HCT116 (cell line): Measurements from ENCODE around the gene RNF180. TPM values are rescaled to one million over a fixed set of nuclear protein-coding genes. Genes with fewer than 3 reads are reported as not detected.

Experiments used
- ATAC-seq: fragments of 200-7000 bp; cut with Tn5 transposase; 2 replicates; pipeline ENCODE4 v1.9.1; 2020; ENCODE audit warnings: mild to moderate bottlenecking, moderate library complexity
- BruUV-seq: library from RNA; stranded (reverse); fragments of 400-500 nt; replicated peaks from 2 replicates; lab custom pipeline; 2021; lab: Mats Ljungman, UMichigan
- CTCF ChIA-PET: fragments of 300-600 bp; sonication (Branson Sonifier 250); formaldehyde crosslinking; loops from one replicate; lab custom pipeline; 2021; ENCODE audit warnings: antibody characterized with exemption; lab: Charles Lee
- POLR2A ChIA-PET: fragments of 300-600, 350-600 bp; sonication (Branson Sonifier 250); formaldehyde crosslinking; loops from one replicate; lab custom pipeline; 2021; ENCODE audit warnings: antibody characterized with exemption; lab: Charles Lee
- RAD21 ChIA-PET, 2 experiments: fragments of 300-600 bp; sonication (Branson Sonifier 250); formaldehyde crosslinking; loops; one replicate each; lab custom pipeline; 2023; ENCODE audit warnings: low total read pairs in 2 of 2; ENCODE audit not compliant: uncharacterized antibody in 2 of 2, unreplicated experiment in 2 of 2, low non-redundant PET in 1 of 2; lab: Charles Lee
- DNase-seq: peaks from one replicate; pipeline ENCODE4 v3.0.0-alpha.2; 2010; ENCODE audit warnings: low read depth, low spot score
- H2AFZ ChIP-seq: fragments of 200-600 bp; shearing (Covaris generic), sonication (generic); 2 replicates; pipeline ENCODE4 v1.6.1; 2017; ENCODE audit warnings: low read depth, mixed run types, mixed read lengths, antibody characterized with exemption, low read length; ENCODE audit not compliant: poor library complexity, severe bottlenecking
- H3K27ac ChIP-seq: 2 replicates; pipeline ENCODE4 v1.5.1; 2012; ENCODE audit warnings: low read depth, low read length
- H3K27me3 ChIP-seq: fragments of 200-600 bp; sonication (generic); 2 replicates; pipeline ENCODE4 v1.6.1; 2016; ENCODE audit warnings: mixed run types, low read length, mixed read lengths; ENCODE audit not compliant: insufficient read depth
- H3K36me3 ChIP-seq, 2 experiments: fragments of 200-500 bp in 1 of 2; fragments of 200-600 bp in 1 of 2; sonication (Bioruptor generic) in 1 of 2; sonication (generic) in 1 of 2; 2 replicates each; pipeline versions ENCODE4 v1.5.1 to v1.6.1; 2014 to 2016; ENCODE audit warnings: low read length in 2 of 2, inconsistent platforms in 1 of 2, mixed read lengths in 1 of 2, mixed run types in 1 of 2; ENCODE audit not compliant: insufficient read depth in 2 of 2, control insufficient read depth in 1 of 2
- H3K4me1 ChIP-seq, 2 experiments: fragments of 200-600 bp in 1 of 2; sonication (generic) in 1 of 2; 2 replicates each; pipeline versions ENCODE4 v1.5.1 to v1.6.1; 2012 to 2017; ENCODE audit warnings: low read length in 2 of 2, inconsistent platforms in 1 of 2, mild to moderate bottlenecking in 1 of 2, mixed read lengths in 1 of 2, mixed run types in 1 of 2, moderate library complexity in 1 of 2; ENCODE audit not compliant: insufficient read depth in 2 of 2, control insufficient read depth in 1 of 2
- H3K4me2 ChIP-seq: fragments of 200-600 bp; sonication (generic); 2 replicates; pipeline ENCODE4 v1.6.1; 2017; ENCODE audit warnings: mixed run types, low read length, mixed read lengths
- H3K4me3 ChIP-seq, 2 experiments: fragments of 200-600 bp in 1 of 2; sonication (generic) in 1 of 2; replicated peaks in 1 of 2; 2 replicates each; pipeline ENCODE4 v1.5.1; 2011 to 2016; ENCODE audit warnings: low read length in 2 of 2, control low read depth in 1 of 2, low read depth in 1 of 2, mild to moderate bottlenecking in 1 of 2, mixed read lengths in 1 of 2, mixed run types in 1 of 2
- H3K79me2 ChIP-seq: fragments of 200-600 bp; sonication (generic); 2 replicates; pipeline ENCODE4 v1.6.1; 2017; ENCODE audit warnings: mild to moderate bottlenecking, mixed run types, low read length, moderate library complexity, mixed read lengths; ENCODE audit not compliant: insufficient read depth
- H3K9ac ChIP-seq: fragments of 200-600 bp; sonication (generic); 2 replicates; pipeline ENCODE4 v1.6.1; 2016; ENCODE audit warnings: low read length, mixed read lengths
- H3K9me2 ChIP-seq: fragments of 200-600 bp; sonication (generic), shearing (Covaris generic); 2 replicates; pipeline ENCODE4 v1.6.1; 2017; ENCODE audit warnings: mixed run types, mild to moderate bottlenecking, moderate library complexity; ENCODE audit not compliant: insufficient read depth
- H3K9me3 ChIP-seq, 2 experiments: fragments of 200-500 bp in 1 of 2; fragments of 200-600 bp in 1 of 2; sonication (Bioruptor generic) in 1 of 2; sonication (generic) in 1 of 2; 2 replicates each; pipeline ENCODE4 v1.6.1; 2014 to 2017; ENCODE audit warnings: low read length in 2 of 2, mixed read lengths in 2 of 2, inconsistent platforms in 1 of 2, low read depth in 1 of 2, mild to moderate bottlenecking in 1 of 2, mixed run types in 1 of 2, moderate library complexity in 1 of 2; ENCODE audit not compliant: control insufficient read depth in 1 of 2, insufficient read depth in 1 of 2
- H4K20me1 ChIP-seq: fragments of 200-600 bp; sonication (generic), shearing (Covaris generic); 2 replicates; pipeline ENCODE4 v1.6.1; 2017; ENCODE audit warnings: mixed run types, mild to moderate bottlenecking, moderate library complexity; ENCODE audit not compliant: insufficient read depth
- ATF3 ChIP-seq: IDR thresholded peaks from 2 replicates; pipeline ENCODE4 v1.6.1; 2012
- CEBPB ChIP-seq: IDR thresholded peaks from 2 replicates; pipeline ENCODE4 v1.6.1; 2012; ENCODE audit warnings: low read depth
- EZH2 ChIP-seq: fragments of 200-600 bp; sonication (generic); IDR thresholded peaks from 2 replicates; pipeline ENCODE4 v1.6.1; 2017; ENCODE audit warnings: antibody characterized with exemption, mixed run types
- EZH2phosphoT487 ChIP-seq: fragments of 200-600 bp; IDR thresholded peaks from 2 replicates; pipeline ENCODE4 v1.6.1; 2018; ENCODE audit warnings: antibody characterized with exemption, borderline replicate concordance
- FOSL1 ChIP-seq: IDR thresholded peaks from 2 replicates; pipeline ENCODE4 v1.6.1; 2012; ENCODE audit warnings: low read depth
- JUND ChIP-seq: IDR thresholded peaks from 2 replicates; pipeline ENCODE4 v1.6.1; 2012
- MAX ChIP-seq: IDR thresholded peaks from 2 replicates; pipeline ENCODE4 v1.6.1; 2012
- RAD21 ChIP-seq: IDR thresholded peaks from 2 replicates; pipeline ENCODE4 v1.6.1; 2012; ENCODE audit warnings: low read depth, mild to moderate bottlenecking
- REST ChIP-seq: IDR thresholded peaks from 2 replicates; pipeline ENCODE4 v1.6.1; 2012; ENCODE audit warnings: low read depth
- SIN3A ChIP-seq: IDR thresholded peaks from 2 replicates; pipeline ENCODE4 v1.6.1; 2012; ENCODE audit warnings: low read depth
- SP1 ChIP-seq: IDR thresholded peaks from 2 replicates; pipeline ENCODE4 v1.6.1; 2012; ENCODE audit warnings: low read depth
- intact Hi-C: fragments of 100-400 bp; cut with micrococcal nuclease; formaldehyde crosslinking; loops from 2 replicates; pipeline ENCODE4 v1.10.0; 2022
- total RNA-seq: library from RNA; stranded (reverse); gene quantifications from one replicate; pipeline ENCODE4 v1.2.1, GENCODE V29; 2021; ENCODE audit not compliant: unreplicated experiment

The RNF180 gene
- total RNA-seq, 1 experiment from 2014 or later = not detected

GRCh38 chr5:64333886-64334285 is 168.2 kb downstream of the RNF180 start:
- Histone ChIP-seq H3K79me2 (no peaks in the 10 kb centered on the region), H3K4me1 (no peaks in the 10 kb centered on the region), H3K9me3 (no peaks in the 10 kb centered on the region), H4K20me1 (no peaks in the 10 kb centered on the region), H3K27ac (no peak overlapping the region), H3K4me3 (no peak overlapping the region), H3K36me3 (no peaks in the 10 kb centered on the region), H2AFZ (no peak overlapping the region), H3K27me3 (no peaks in the 10 kb centered on the region), H3K9me2 (no peaks in the 10 kb centered on the region), H3K9ac (no peak overlapping the region), H3K4me2 (no peak overlapping the region)
- intact Hi-C loops = no loop called here
- no TSS peak for BruUV-seq
- CTCF ChIA-PET = no interaction called here
- RAD21 ChIA-PET = no interaction called here
- no peak for TF ChIP-seq CEBPB
- TF ChIP-seq FOSL1 = no peak
- TF ChIP-seq RAD21 = no peak
- TF ChIP-seq MAX = no peak
- DNase-seq = no peak
- no peak for ATAC-seq
- POLR2A ChIA-PET = no interaction called here

- no peak for TF ChIP-seq EZH2phosphoT487
- TF ChIP-seq ATF3 = no peak
- no peak for TF ChIP-seq REST
- TF ChIP-seq EZH2 = no peak
- no peak for TF ChIP-seq SIN3A
- TF ChIP-seq JUND = no peak
- no peak for TF ChIP-seq SP1
- no TSS peak for BruUV-seq
- RAD21 ChIA-PET = no interaction called here
- H4K20me1 ChIP-seq = no peaks in the 10 kb centered on the region
- H3K27ac ChIP-seq = no peak overlapping the region
- ATAC-seq (no peak), DNase-seq (no peak)
- no peaks in the 10 kb centered on the region for H3K79me2 ChIP-seq
- H2AFZ ChIP-seq = no peak overlapping the region
- H3K9me3 ChIP-seq = no peaks in the 10 kb centered on the region
- H3K4me1 ChIP-seq = no peaks in the 10 kb centered on the region
- POLR2A ChIA-PET = no interaction called here
- H3K4me3 ChIP-seq = no peak overlapping the region
- H3K9me2 ChIP-seq = no peaks in the 10 kb centered on the region
- CTCF ChIA-PET = no interaction called here
- H3K27me3 ChIP-seq = no peaks in the 10 kb centered on the region
- intact Hi-C loops = no loop called here
- no peaks in the 10 kb centered on the region for H3K36me3 ChIP-seq
- no peak overlapping the region for H3K4me2 ChIP-seq
- no peak overlapping the region for H3K9ac ChIP-seq
Observed at GRCh38 chr5:64339769-64340168, 174.1 kb downstream of the RNF180 start.
